ENCODE data around the gene MCU. TPM values are rescaled to one million over a fixed set of nuclear protein-coding genes. Genes with fewer than 3 reads are reported as not detected.
"Not testable (repeated sequence)": the region's sequence is repeated elsewhere in the genome, so short reads cannot be mapped to it uniquely, and the experiment has no call there.

The MCU gene
- total RNA-seq, 2 donors from 2014 or later: 12.6 to 14.4 TPM

DNA sequence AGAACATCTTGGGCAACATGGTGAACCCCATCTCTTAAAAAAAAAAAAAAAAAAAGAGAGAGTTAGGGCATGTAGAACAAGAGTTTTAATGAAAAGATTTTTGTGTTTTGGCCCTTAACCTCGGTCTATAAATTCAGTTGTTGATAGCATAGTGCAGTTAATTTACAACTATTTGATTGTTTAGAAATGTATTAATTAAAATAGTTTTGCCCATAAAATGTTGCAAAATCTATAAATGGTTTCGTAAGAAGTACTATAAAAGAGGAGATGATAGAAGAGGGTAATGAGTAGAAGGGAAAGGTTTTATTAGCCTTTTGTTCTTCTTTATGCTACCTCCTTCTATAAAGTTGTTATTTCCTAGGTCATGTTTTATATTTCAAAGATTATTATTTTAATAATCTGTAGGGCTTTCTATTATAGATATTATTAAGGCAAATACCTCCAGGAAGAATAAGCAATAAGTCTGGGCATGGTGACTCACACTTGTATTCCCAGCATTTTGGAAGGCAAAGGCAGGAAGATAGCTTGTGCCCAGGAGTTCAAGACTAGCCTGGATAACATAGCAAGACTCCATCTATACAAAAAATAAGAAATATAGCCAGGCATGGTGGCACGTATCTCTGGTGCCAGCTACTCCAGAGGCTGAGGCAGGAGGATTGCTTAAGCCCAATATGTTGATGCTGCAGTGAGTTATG lies 73.3 kb downstream of the MCU start:
- Mint-ChIP-seq H3K27me3 (no peaks in the 10 kb centered on the region), H3K4me1 (no peaks in the 10 kb centered on the region), H3K27ac (no peak overlapping the region), H3K36me3 (ENCODE audit: low read depth) (peaks cover 5% of the 10 kb centered on the region), H3K4me3 (no peak overlapping the region)
- no peaks in the 10 kb centered on the region for H3K9me3 ChIP-seq (ENCODE audit: control insufficient read depth, low read length, poor library complexity, severe bottlenecking)
- no peak for ATAC-seq
- no peak for DNase-seq

DNA sequence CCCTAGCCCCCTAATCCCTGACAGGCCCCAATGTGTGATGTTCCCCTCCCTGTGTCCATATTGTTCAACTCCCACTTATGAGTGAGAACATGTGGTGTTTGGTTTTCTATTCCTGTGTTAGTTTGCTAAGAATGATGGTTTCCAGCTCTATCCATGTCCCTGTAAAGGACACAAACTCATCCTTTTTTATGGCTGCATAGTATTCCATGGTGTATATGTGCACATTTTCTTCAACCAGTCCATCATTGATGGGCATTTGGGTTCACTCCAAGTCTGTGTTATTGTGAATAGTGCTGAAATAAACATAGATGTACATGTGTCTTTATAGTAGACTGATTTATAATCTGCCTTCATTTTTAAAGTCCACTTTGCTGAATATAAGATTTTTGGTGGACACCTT lies 79.3 kb downstream of the MCU start:
- not testable (repeated sequence) for H3K27ac Mint-ChIP-seq; H3K4me1 Mint-ChIP-seq; H3K9me3 ChIP-seq (ENCODE audit: control insufficient read depth, low read length, poor library complexity, severe bottlenecking); H3K4me3 Mint-ChIP-seq; H3K36me3 Mint-ChIP-seq (ENCODE audit: low read depth); DNase-seq; H3K27me3 Mint-ChIP-seq; ATAC-seq

DNA sequence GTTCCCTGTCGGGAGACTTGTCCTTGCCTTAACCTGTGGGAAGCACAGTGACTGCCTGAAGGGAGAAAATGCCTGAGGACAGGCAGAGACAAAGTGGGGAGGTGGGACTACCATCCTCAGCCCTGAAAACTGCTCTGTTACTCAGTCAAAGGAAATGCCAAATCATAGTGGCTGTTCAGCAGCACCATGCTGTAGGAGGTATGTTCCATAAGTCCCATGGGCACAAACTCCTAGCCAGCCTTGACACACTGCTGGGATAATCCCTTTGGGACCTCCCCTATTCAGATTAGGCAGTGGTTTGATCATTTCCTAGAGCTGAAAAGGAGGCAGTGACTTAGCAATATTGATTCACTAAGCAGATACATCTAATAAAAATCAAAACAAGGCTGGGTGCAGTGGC lies 80.1 kb downstream of the MCU start:
- H3K27ac Mint-ChIP-seq: no peak overlapping the region

DNA sequence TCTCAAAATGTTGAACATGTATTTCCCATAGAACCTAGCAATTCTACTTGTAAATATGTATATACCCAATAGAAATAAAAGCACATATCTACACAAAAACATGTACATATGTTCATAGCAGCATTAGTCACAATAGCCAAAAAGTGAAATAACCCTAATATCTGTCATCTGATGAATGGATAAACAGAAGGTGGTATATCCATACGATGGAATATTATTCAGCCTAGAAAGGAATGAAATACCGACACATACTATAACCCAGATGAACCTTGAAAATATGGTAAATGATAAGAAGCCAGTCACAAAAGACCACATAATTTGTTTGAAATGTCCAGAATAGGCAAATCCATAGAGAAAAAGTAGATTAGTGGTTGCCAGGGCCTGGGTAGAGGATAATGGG lies 87.9 kb downstream of the MCU start:
- H3K9me3 ChIP-seq (ENCODE audit: control insufficient read depth, low read length, poor library complexity, severe bottlenecking): no peaks in the 10 kb centered on the region
- no peak overlapping the region for H3K27ac Mint-ChIP-seq
- H3K27me3 Mint-ChIP-seq: no peaks in the 10 kb centered on the region
- H3K36me3 Mint-ChIP-seq (ENCODE audit: low read depth): peaks cover under 1% of the 10 kb centered on the region
- H3K4me3 Mint-ChIP-seq: no peak overlapping the region
- no peak for DNase-seq
- no peak for ATAC-seq
- H3K4me1 Mint-ChIP-seq: peaks cover 10% of the 10 kb centered on the region

More for the DNA sequence above, 80.1 kb downstream of the MCU start:
- DNase-seq (no peak), ATAC-seq (no peak)
- H3K9me3 ChIP-seq (ENCODE audit: control insufficient read depth, low read length, poor library complexity, severe bottlenecking): no peaks in the 10 kb centered on the region
- Mint-ChIP-seq H3K4me3 (no peak overlapping the region), H3K4me1 (peaks cover 3% of the 10 kb centered on the region), H3K36me3 (ENCODE audit: low read depth) (peaks cover 2% of the 10 kb centered on the region), H3K27me3 (no peaks in the 10 kb centered on the region)

DNA sequence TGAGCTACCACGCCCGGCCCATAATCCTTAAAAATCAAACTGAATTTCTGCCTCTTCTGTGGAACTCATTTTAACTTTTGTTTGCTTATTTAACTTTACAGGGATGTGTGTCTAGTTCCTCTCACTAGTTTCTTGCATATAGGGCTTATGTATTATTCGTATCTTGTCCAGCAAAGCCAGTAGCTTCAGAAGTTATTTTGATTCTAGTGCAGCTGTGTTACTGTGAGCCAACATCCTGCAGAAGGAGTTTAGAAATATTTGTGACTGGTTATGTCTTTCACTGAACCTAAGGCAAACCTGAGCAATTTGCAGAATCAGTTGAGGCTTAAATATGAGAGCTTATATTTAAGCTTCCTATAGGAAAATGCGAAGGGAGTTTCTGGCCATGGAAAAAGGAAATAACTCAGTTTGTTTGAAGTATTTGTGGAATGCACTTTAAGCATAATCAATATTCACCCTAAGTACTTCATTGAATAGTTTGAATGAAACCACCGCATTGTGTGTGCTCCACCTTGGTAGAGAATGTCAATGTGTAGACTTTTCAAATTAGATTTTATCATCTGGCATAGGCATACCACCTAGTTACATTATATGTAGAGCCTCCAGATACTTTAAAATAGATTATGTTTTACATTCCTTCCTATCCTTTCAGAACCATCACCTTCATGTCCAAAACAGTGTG lies 90.8 kb downstream of the MCU start:
- ATAC-seq (no peak), DNase-seq (no peak)
- H3K9me3 ChIP-seq (ENCODE audit: control insufficient read depth, low read length, poor library complexity, severe bottlenecking): no peaks in the 10 kb centered on the region
- Mint-ChIP-seq H3K27me3 (no peaks in the 10 kb centered on the region), H3K27ac (peak overlapping the region; percentile 16), H3K4me1 (peaks cover 14% of the 10 kb centered on the region), H3K36me3 (ENCODE audit: low read depth) (peaks cover 3% of the 10 kb centered on the region), H3K4me3 (no peak overlapping the region)

DNA sequence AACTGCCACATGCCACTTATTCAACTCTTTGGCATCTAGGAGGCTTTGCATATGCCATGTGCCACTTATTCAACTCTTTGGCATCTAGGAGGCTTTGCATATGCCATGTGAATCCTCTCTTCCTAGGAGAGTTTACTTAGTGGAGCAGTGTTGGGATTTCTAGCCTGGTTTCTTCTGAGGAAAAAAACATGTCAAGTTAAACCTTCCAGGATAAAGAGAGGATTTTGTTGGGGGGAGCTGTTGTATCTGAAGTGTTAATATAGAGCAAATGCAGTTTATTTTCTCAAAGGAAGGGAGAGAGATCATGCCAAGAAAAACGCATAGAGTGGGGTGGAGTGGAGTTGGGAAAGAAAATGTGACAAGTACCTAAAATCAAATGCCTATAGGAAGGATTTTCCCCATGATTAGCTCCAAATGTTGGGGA lies 91.5 kb downstream of the MCU start:
- no peak overlapping the region for H3K4me3 Mint-ChIP-seq
- H3K36me3 Mint-ChIP-seq (ENCODE audit: low read depth): peaks cover 3% of the 10 kb centered on the region
- H3K4me1 Mint-ChIP-seq: peaks cover 18% of the 10 kb centered on the region
- no peaks in the 10 kb centered on the region for H3K27me3 Mint-ChIP-seq
- H3K27ac Mint-ChIP-seq: no peak overlapping the region
- H3K9me3 ChIP-seq (ENCODE audit: control insufficient read depth, low read length, poor library complexity, severe bottlenecking): no peaks in the 10 kb centered on the region
- no peak for ATAC-seq
- no peak for DNase-seq

DNA sequence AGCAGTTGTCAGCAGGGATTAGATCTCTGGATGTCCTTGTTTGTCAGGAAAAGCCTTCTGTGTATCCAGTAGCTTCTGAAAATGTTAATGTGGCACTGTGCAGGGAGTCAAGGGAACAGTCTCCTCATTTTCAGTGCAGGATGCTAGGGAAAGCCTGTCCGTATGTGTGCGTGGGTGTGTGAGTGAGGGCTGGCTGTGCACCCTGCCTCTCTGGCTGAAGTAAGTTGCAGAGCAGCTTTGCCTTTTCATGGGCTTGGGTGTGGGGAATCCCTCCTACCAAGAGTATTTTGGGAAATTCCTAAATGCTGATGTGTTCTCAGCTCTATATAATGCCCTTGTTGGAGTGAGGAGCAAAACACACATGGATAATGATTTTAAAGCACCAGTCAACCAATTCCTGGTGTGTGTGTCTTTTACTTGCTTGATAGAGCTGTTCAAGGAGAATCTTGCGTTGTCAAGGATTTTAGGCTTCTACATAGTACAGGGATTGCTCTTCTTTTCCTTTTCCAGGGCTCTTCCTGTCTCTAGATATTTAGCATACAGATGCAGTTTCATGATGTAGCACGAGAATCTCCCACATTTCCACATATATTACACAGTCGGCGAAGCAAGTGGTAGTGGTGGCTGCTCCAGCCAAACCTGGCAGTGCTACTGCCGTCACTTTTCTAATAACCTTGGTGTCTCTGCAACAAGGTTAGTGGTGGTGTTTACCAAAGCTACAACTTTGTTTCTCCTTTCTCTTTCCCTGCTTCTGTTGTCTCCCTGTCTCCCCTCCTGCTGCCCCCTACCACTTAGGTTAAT lies 92.8 kb downstream of the MCU start:
- H3K4me3 Mint-ChIP-seq: no peak overlapping the region
- H3K36me3 Mint-ChIP-seq (ENCODE audit: low read depth): peaks cover 3% of the 10 kb centered on the region
- H3K27me3 Mint-ChIP-seq: no peaks in the 10 kb centered on the region
- no peaks in the 10 kb centered on the region for H3K9me3 ChIP-seq (ENCODE audit: control insufficient read depth, low read length, poor library complexity, severe bottlenecking)
- H3K4me1 Mint-ChIP-seq: peaks cover 25% of the 10 kb centered on the region
- H3K27ac Mint-ChIP-seq: no peak overlapping the region
- DNase-seq: no peak
- ATAC-seq: no peak

DNA sequence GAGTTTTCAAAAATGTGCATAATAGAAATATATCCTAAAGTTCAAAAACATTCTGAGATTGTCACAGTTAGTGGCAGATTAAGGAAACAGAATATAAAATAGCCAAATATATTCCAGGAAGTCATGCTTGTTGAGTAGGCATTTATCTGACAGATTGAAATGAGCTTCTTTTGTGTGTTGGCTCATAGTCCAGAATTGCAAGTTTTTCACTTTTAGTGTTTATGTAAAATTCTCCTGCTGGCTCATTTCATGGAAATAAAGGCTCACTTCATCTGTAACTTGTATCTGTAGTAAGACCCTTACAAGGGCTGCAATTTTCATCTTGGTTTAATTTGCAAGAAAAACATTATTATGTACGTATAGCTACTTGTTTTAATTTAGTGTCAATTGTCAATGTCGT lies 93.5 kb downstream of the MCU start:
- DNase-seq (no peak), ATAC-seq (no peak)
- Mint-ChIP-seq H3K4me1 (peaks cover 27% of the 10 kb centered on the region), H3K27ac (no peak overlapping the region), H3K27me3 (no peaks in the 10 kb centered on the region), H3K4me3 (no peak overlapping the region), H3K36me3 (ENCODE audit: low read depth) (peaks cover 3% of the 10 kb centered on the region)
- no peaks in the 10 kb centered on the region for H3K9me3 ChIP-seq (ENCODE audit: control insufficient read depth, low read length, poor library complexity, severe bottlenecking)

DNA sequence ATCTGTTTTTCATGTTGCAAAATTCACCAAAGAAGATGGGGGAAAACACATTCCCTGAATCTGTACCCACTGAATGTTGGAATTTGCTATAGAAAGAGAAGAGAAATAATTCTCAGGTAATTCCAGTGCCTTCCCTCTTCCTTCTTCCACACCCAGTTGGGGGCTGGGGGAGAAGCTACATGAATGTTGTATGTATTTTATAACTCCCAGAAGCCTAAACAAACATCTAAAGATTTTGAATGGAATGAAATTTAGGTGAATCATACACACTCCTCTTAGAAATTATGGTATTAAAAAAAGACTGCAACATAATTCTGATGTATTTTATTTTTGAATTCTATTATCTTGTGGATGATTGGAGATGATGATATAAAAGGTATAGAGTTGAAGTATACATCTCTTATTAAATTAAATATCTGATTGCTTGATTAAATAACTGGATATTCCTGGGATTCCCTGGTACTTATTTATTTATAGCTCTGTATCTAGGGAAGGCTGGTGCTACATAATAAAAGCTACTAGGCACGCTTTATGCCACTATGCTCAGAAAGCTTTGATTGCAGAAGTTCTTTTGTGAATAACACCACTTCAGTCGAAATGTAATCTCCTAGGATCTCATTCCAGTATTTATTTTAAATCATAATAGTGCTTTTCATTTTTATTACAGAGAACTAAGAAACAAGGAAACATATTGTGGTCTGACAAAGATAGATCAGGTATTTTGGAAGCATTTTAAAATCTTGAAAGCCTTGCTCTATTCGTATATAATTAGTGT lies 98.5 kb downstream of the MCU start:
- Mint-ChIP-seq H3K36me3 (ENCODE audit: low read depth) (no peaks in the 10 kb centered on the region), H3K27ac (no peak overlapping the region), H3K4me1 (peaks cover 15% of the 10 kb centered on the region)

DNA sequence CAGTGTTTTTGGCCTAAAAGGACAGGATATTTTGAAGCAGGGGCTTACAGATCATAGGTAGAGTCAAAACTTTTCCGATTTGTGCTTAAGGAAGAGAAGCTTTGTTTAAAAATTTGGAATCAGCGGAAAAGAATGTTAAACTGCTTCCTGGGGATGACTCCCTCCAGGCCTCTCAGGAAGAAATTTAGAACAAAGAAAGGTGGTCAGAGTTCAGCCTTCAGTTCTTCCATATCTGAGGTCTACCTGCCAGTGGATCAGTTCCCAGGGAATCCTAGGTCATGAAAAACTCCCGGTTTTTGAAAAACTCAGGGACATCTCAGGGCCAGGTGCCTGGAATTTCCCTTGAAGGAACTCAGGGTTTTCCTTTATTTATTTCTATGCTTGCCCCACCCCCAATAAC lies 100.3 kb downstream of the MCU start:
- no peaks in the 10 kb centered on the region for H3K9me3 ChIP-seq (ENCODE audit: control insufficient read depth, low read length, poor library complexity, severe bottlenecking)
- Mint-ChIP-seq H3K27me3 (no peaks in the 10 kb centered on the region), H3K27ac (no peak overlapping the region), H3K36me3 (ENCODE audit: low read depth) (no peaks in the 10 kb centered on the region), H3K4me3 (no peak overlapping the region), H3K4me1 (peaks cover 15% of the 10 kb centered on the region)
- DNase-seq: no peak
- no peak for ATAC-seq

More for the DNA sequence above, 98.5 kb downstream of the MCU start:
- Mint-ChIP-seq H3K4me3 (no peak overlapping the region), H3K27me3 (no peaks in the 10 kb centered on the region)
- no peaks in the 10 kb centered on the region for H3K9me3 ChIP-seq (ENCODE audit: control insufficient read depth, low read length, poor library complexity, severe bottlenecking)
- ATAC-seq (no peak), DNase-seq (no peak)

DNA sequence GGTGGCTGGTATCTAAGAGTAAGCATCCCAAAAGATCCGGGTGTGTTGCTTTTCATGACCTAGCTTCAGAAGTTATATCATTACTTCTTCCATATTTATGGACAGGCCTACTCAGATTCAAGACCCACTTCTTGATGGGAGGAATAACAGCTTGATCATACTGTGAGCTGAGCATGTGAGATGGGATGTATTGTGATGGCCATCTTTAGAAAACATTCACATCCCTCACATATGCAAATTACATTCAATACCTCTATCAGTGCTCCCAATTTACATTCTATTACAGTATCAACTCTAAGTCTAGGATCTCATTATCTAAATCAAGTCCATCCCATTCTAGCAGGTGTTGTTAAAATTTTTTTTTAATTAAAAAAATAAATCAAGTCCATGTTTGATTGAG lies 101.8 kb downstream of the MCU start:
- Mint-ChIP-seq H3K27me3 (no peaks in the 10 kb centered on the region), H3K4me1 (peaks cover 10% of the 10 kb centered on the region), H3K4me3 (no peak overlapping the region), H3K27ac (no peak overlapping the region), H3K36me3 (ENCODE audit: low read depth) (no peaks in the 10 kb centered on the region)
- no peaks in the 10 kb centered on the region for H3K9me3 ChIP-seq (ENCODE audit: control insufficient read depth, low read length, poor library complexity, severe bottlenecking)
- DNase-seq: no peak
- ATAC-seq: no peak

DNA sequence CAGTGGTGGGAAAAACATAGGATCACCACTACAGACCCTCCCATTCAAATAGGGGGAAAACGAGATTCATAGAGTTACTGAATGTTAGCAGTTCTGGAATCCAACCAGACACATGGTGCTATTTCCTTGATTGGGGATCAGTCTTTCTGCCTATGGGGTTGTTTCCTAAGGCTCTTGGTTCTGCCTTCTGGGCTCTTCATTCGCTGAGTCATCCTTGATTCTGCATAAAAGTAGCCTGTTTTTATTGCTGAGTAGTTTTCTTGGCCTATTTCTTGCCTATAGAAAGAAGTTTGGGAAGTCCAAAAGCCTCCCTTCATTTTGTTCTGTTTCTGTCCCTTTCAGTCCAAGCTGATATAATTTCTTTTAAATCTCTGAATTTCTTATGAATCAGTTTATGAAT lies 102.3 kb downstream of the MCU start:
- peaks cover 8% of the 10 kb centered on the region for H3K4me1 Mint-ChIP-seq
- no peaks in the 10 kb centered on the region for H3K9me3 ChIP-seq (ENCODE audit: control insufficient read depth, low read length, poor library complexity, severe bottlenecking)
- H3K27me3 Mint-ChIP-seq: no peaks in the 10 kb centered on the region
- no peak overlapping the region for H3K4me3 Mint-ChIP-seq
- ATAC-seq (no peak), DNase-seq (no peak)
- no peaks in the 10 kb centered on the region for H3K36me3 Mint-ChIP-seq (ENCODE audit: low read depth)
- no peak overlapping the region for H3K27ac Mint-ChIP-seq

DNA sequence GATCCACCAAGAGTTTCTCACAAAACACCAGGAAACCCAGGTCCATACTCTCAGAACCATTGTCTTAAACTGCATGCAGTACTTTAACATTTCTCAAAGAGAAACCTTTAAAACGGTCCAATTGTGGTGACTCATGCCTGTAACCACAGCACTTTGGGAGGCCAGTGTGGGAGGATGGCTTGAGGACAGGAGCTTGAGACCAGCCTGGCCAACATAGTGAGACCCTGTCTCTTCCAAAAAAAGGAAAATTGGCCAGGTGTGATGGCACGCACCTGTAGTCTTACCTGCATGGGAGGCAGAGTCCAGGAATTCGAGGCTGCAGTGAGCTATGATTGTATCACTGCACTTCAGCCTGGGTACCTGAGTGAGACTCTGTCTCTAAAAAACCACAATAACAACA lies 104.1 kb downstream of the MCU start:
- no peaks in the 10 kb centered on the region for H3K36me3 Mint-ChIP-seq (ENCODE audit: low read depth)
- no peak for ATAC-seq
- no peaks in the 10 kb centered on the region for H3K9me3 ChIP-seq (ENCODE audit: control insufficient read depth, low read length, poor library complexity, severe bottlenecking)
- no peak overlapping the region for H3K4me3 Mint-ChIP-seq
- no peak overlapping the region for H3K27ac Mint-ChIP-seq
- peaks cover 4% of the 10 kb centered on the region for H3K4me1 Mint-ChIP-seq
- H3K27me3 Mint-ChIP-seq: no peaks in the 10 kb centered on the region
- DNase-seq: no peak
